B cell (primary cell): ENCODE results near the gene CMTM6. TPM values are rescaled to one million over a fixed set of nuclear protein-coding genes. Genes with fewer than 3 reads are reported as not detected.

ENCODE experiments used
- ATAC-seq: fragments of 200-7000 bp; cut with Tn5 transposase; one replicate; pipeline ENCODE4 v1.10.0; 2021; ENCODE audit warnings: low read depth, mild to moderate bottlenecking, moderate number of reproducible peaks, moderate library complexity
- CTCF ChIA-PET: fragments of 350-600 bp; sonication (Branson Sonifier 250); formaldehyde crosslinking; loops from one replicate; lab custom pipeline; 2021; ENCODE audit warnings: antibody characterized with exemption, inconsistent platforms; lab: Charles Lee
- POLR2A ChIA-PET: fragments of 350-600 bp; sonication (Branson Sonifier 250); formaldehyde crosslinking; loops from one replicate; lab custom pipeline; 2021; ENCODE audit warnings: antibody characterized with exemption; lab: Charles Lee
- DNase-seq: peaks from one replicate; pipeline ENCODE4 v3.0.0; 2013
- H2AFZ ChIP-seq: 2 replicates; pipeline ENCODE4 v1.6.1; 2012; ENCODE audit warnings: mild to moderate bottlenecking, low read depth, low read length; ENCODE audit not compliant: insufficient read depth, poor library complexity, severe bottlenecking
- H3K27ac ChIP-seq, 2 donors: 1 replicate in 1 of 2; 2 replicates in 1 of 2; pipeline ENCODE4 v1.5.1; 2012 to 2013; ENCODE audit warnings: low read length in 2 of 2, mild to moderate bottlenecking in 2 of 2, moderate library complexity in 1 of 2
- H3K27me3 ChIP-seq, 4 experiments: fragments of 200-600 bp in 1 of 4; sonication (generic) in 1 of 4; replicated peaks in 1 of 4; 1 replicate in 2 of 4; 2 replicates in 2 of 4; pipeline versions ENCODE4 v1.6.1 to v1.7.0; 2013 to 2016; ENCODE audit warnings: low read length in 3 of 4, mild to moderate bottlenecking in 2 of 4, mixed read lengths in 1 of 4, moderate library complexity in 1 of 4; ENCODE audit not compliant: insufficient read depth in 4 of 4, control insufficient read depth in 3 of 4; ENCODE audit errors: control extremely low read depth in 1 of 4
- H3K36me3 ChIP-seq, 2 experiments: replicated peaks in 1 of 2; 1 replicate in 1 of 2; 2 replicates in 1 of 2; pipeline versions ENCODE4 v1.6.1 to v1.7.1; 2013; ENCODE audit warnings: low read length in 1 of 2; ENCODE audit not compliant: insufficient read depth in 2 of 2, control insufficient read depth in 1 of 2; ENCODE audit errors: control extremely low read depth in 1 of 2, extremely low read depth in 1 of 2
- H3K4me1 ChIP-seq, 2 donors: fragments of 200-600 bp in 1 of 2; sonication (generic) in 1 of 2; 1 replicate in 1 of 2; 2 replicates in 1 of 2; pipeline versions ENCODE4 v1.5.1 to v1.6.1; 2013 to 2017; ENCODE audit warnings: low read length in 2 of 2; ENCODE audit not compliant: control insufficient read depth in 2 of 2, insufficient read depth in 2 of 2
- H3K4me2 ChIP-seq: replicated peaks from 2 replicates; pipeline ENCODE3; 2012; ENCODE audit warnings: mild to moderate bottlenecking, low read depth, low read length; ENCODE audit not compliant: poor library complexity, severe bottlenecking
- H3K4me3 ChIP-seq, 5 experiments: fragments of 200-600 bp in 1 of 5; sonication (generic) in 1 of 5; 1 replicate in 3 of 5; 2 replicates in 2 of 5; pipeline versions ENCODE4 v1.5.1 to v1.7.0; 2011 to 2016; ENCODE audit warnings: low read length in 4 of 5, mild to moderate bottlenecking in 4 of 5, low read depth in 2 of 5, control low read depth in 1 of 5, moderate library complexity in 1 of 5; ENCODE audit not compliant: insufficient read depth in 1 of 5; ENCODE audit errors: control extremely low read depth in 1 of 5, extremely low read depth in 1 of 5
- H3K79me2 ChIP-seq: fragments of 200-600 bp; sonication (generic); one replicate; pipeline ENCODE4 v1.6.0; 2016; ENCODE audit warnings: low read length; ENCODE audit not compliant: control insufficient read depth, insufficient read depth
- H3K9ac ChIP-seq: fragments of 200-600 bp; sonication (generic); 2 replicates; pipeline ENCODE4 v1.6.1; 2017; ENCODE audit warnings: mild to moderate bottlenecking, low read length, moderate library complexity
- H3K9me3 ChIP-seq, 3 donors: one replicate each; pipeline versions ENCODE4 v1.6.1 to v1.7.1; 2013; ENCODE audit warnings: low read length in 2 of 3; ENCODE audit not compliant: control insufficient read depth in 2 of 3, insufficient read depth in 1 of 3; ENCODE audit errors: control extremely low read depth in 1 of 3
- H4K20me1 ChIP-seq: 2 replicates; pipeline ENCODE4 v1.6.0; 2012; ENCODE audit warnings: mild to moderate bottlenecking, low read length; ENCODE audit not compliant: insufficient read depth, control insufficient read depth, poor library complexity, severe bottlenecking
- H3K27ac Mint-ChIP-seq: one replicate; pipeline ENCODE4 v1.8.0; 2021; ENCODE audit warnings: mixed read lengths
- H3K27me3 Mint-ChIP-seq: one replicate; pipeline ENCODE4 v1.8.0; 2021; ENCODE audit warnings: mixed read lengths
- H3K4me1 Mint-ChIP-seq: one replicate; pipeline ENCODE4 v1.8.0; 2021; ENCODE audit warnings: mixed read lengths
- H3K4me3 Mint-ChIP-seq: one replicate; pipeline ENCODE4 v1.8.0; 2021; ENCODE audit warnings: mixed read lengths
- H3K9me3 Mint-ChIP-seq: one replicate; pipeline ENCODE4 v1.8.0; 2022; ENCODE audit warnings: mixed read lengths; ENCODE audit not compliant: insufficient read depth
- CTCF ChIP-seq: fragments of 200-600 bp; IDR thresholded peaks from one replicate; pipeline ENCODE4 v1.8.0; 2022; ENCODE audit warnings: antibody characterized with exemption, mild to moderate bottlenecking
- EZH2 ChIP-seq: IDR thresholded peaks from 2 replicates; pipeline ENCODE4 v1.6.1; 2012; ENCODE audit warnings: borderline replicate concordance, low read depth, mild to moderate bottlenecking, moderate library complexity, low read length; ENCODE audit not compliant: insufficient read depth, poor library complexity, severe bottlenecking
- WGBS: methylation state at CpG from one replicate; pipeline ENCODE4 v1.1.5; 2013; ENCODE audit warnings: missing lambda C conversion rate; ENCODE audit not compliant: insufficient coverage; 5-methylcytosine and 5-hydroxymethylcytosine counted together
- intact Hi-C: fragments of 100-400 bp; cut with micrococcal nuclease; formaldehyde crosslinking; loops from one replicate; pipeline ENCODE4 v1.10.0; 2022
- polyA minus RNA-seq: library from RNA; depleted of rRNA, polyadenylated mRNA; stranded (reverse); fragments of >200 nt; gene quantifications from 2 replicates; pipeline ENCODE4 v1.2.3, GENCODE V29; 2012
- polyA plus RNA-seq: library from polyadenylated mRNA; depleted of rRNA; stranded (reverse); fragments of >200 nt; gene quantifications from 2 replicates; pipeline ENCODE4 v1.2.3, GENCODE V29; 2012
- total RNA-seq, 2 donors: library from RNA; stranded (reverse); fragments of 120-200 nt in 1 of 2; gene quantifications; 1 replicate in 1 of 2; 2 replicates in 1 of 2; pipeline versions ENCODE4 v1.2.3 to v1.2.4, GENCODE V29; 2013 to 2022

Gene CMTM6
- total RNA-seq (66.3 and 67.7 TPM in 2 replicates), polyA plus RNA-seq (19.2 and 56.6 TPM in 2 replicates), polyA minus RNA-seq (26.9 and 40.9 TPM in 2 replicates)
- 82.9 TPM for total RNA-seq (2013)

GRCh38 chr3:32502118-32502945 lies at the start of gene CMTM6:
Gene CMTM6, minus strand, starts transcription at chr3:32502852. Its CDS starts 107 bp downstream, at chr3:32502745.
- Histone ChIP-seq H3K4me3 (peak within 1 kb of the TSS; percentile 82 to 99 (median 97)), H3K36me3 (no peaks in the 10 kb centered on the region), H3K4me1 (peaks cover 26 to 29% of the 10 kb centered on the region in 2 donors), H3K27me3 (no peaks in the 10 kb centered on the region), H3K9me3 (no peaks in the 10 kb centered on the region), H3K9ac (peak within 1 kb of the TSS; percentile 99), H2AFZ (peak within 1 kb of the TSS; percentile 80), H3K27ac (peak within 1 kb of the TSS; percentile 99), H4K20me1 (no peaks in the 10 kb centered on the region), H3K4me2 (peak within 1 kb of the TSS; percentile 79), H3K79me2 (peaks cover 67% of the 10 kb centered on the region)
- Mint-ChIP-seq H3K4me3 (peak within 1 kb of the TSS; percentile 90), H3K9me3 (no peaks in the 10 kb centered on the region), H3K4me1 (peaks cover 36% of the 10 kb centered on the region), H3K27ac (peak within 1 kb of the TSS; percentile 93), H3K27me3 (no peaks in the 10 kb centered on the region)
- under 1% methylated on average over 44 of the region's 61 CpGs for WGBS
- ATAC-seq (peak; percentile 83), DNase-seq (peak; percentile 86)
- TF ChIP-seq EZH2: no peak
- intact Hi-C loops: loop anchor here (1.0 to 5.0 kb wide), 5 partner anchors 14 to 183 kb away; partner anchors contain the start of genes CNOT10 and DYNC1LI1
- ChIA-PET CTCF (interaction anchor here (0.7 to 2.4 kb wide), 10 partner anchors 8 to 572 kb away, joined by 3 to 12 read pairs (median 4); no protein-coding TSS in a partner anchor), POLR2A (interaction anchor here (0.6 to 1.3 kb wide), 4 partner anchors 9 to 183 kb away, joined by 3 to 6 read pairs (median 4); partner anchors contain the start of gene CNOT10)

- H4K20me1 ChIP-seq: peaks cover 41% of the 10 kb centered on the region
- WGBS: 94% methylated on average over 1 of the region's 1 CpG
- H3K36me3 ChIP-seq: no peaks in the 10 kb centered on the region
- no peaks in the 10 kb centered on the region for H3K9me3 ChIP-seq
- Mint-ChIP-seq H3K9me3 (no peaks in the 10 kb centered on the region), H3K27ac (peak overlapping the region; percentile 2), H3K27me3 (no peaks in the 10 kb centered on the region), H3K4me1 (peaks cover 53% of the 10 kb centered on the region), H3K4me3 (no peak overlapping the region)
- ATAC-seq (no peak), DNase-seq (no peak)
- H3K4me1 ChIP-seq: peaks cover 22 to 33% of the 10 kb centered on the region in 2 donors
- no peak overlapping the region for H2AFZ ChIP-seq
- no peaks in the 10 kb centered on the region for H3K27me3 ChIP-seq
- no peak overlapping the region for H3K9ac ChIP-seq
- no peak overlapping the region for H3K4me2 ChIP-seq
- ChIA-PET POLR2A (no interaction called here), CTCF (no interaction called here)
- H3K27ac ChIP-seq: peak overlapping the region in 1 of 2 donors; percentile 12
- TF ChIP-seq EZH2 (no peak), CTCF (no peak)
- H3K4me3 ChIP-seq: no peak overlapping the region
- peaks cover 93% of the 10 kb centered on the region for H3K79me2 ChIP-seq
- intact Hi-C loops: no loop called here
Observed at GRCh38 chr3:32552013-32552412, 49.4 kb upstream of the CMTM6 start.
